GM12873 (cell line): Measurements from ENCODE around the gene SCO2.

Experiments used
- TF ChIP-seq, protein P1 (sequence below): IDR thresholded peaks from 2 replicates; pipeline ENCODE4 v1.5.1; 2012; ENCODE audit warnings: low read depth, mild to moderate bottlenecking, moderate library complexity, low read length, control low read depth; ENCODE audit not compliant: insufficient read depth; ENCODE audit errors: missing control alignments

SCO2 gene

DNA sequence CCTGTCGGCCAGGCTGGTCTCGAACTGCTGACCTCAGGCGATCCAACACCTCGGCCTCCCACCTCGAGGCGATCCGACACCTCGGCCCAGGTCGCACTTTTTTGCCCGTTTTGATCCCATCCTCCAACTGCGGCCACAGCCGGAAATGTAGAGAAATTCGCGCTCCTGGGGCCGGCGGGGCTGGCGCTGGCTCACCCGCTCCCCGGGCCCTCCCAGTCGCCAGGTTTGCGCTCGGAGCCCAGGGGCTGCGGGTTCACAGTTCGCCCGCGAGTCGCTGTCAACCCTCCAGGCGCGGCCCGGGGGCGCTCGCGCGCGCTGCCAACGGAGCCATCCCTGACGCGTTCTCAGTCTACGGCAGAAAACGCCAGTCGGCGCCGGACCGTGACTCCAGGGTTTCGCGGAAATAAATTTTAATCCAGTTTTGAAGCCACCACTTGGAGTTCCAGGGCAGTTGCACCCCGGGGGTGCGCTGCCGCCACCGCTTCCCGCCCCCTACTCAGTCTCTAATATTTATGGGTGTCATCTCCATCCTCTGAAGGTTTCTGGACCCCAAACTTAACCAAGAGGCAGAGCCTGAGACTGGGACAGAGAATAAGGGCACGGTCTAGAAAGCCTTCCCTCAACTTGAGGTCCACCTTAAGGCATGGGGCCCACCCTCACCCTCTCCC lies 18.8 kb upstream of the SCO2 start:
- TF ChIP-seq, protein P1, sequence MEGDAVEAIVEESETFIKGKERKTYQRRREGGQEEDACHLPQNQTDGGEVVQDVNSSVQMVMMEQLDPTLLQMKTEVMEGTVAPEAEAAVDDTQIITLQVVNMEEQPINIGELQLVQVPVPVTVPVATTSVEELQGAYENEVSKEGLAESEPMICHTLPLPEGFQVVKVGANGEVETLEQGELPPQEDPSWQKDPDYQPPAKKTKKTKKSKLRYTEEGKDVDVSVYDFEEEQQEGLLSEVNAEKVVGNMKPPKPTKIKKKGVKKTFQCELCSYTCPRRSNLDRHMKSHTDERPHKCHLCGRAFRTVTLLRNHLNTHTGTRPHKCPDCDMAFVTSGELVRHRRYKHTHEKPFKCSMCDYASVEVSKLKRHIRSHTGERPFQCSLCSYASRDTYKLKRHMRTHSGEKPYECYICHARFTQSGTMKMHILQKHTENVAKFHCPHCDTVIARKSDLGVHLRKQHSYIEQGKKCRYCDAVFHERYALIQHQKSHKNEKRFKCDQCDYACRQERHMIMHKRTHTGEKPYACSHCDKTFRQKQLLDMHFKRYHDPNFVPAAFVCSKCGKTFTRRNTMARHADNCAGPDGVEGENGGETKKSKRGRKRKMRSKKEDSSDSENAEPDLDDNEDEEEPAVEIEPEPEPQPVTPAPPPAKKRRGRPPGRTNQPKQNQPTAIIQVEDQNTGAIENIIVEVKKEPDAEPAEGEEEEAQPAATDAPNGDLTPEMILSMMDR, result peak; percentile 69

DNA sequence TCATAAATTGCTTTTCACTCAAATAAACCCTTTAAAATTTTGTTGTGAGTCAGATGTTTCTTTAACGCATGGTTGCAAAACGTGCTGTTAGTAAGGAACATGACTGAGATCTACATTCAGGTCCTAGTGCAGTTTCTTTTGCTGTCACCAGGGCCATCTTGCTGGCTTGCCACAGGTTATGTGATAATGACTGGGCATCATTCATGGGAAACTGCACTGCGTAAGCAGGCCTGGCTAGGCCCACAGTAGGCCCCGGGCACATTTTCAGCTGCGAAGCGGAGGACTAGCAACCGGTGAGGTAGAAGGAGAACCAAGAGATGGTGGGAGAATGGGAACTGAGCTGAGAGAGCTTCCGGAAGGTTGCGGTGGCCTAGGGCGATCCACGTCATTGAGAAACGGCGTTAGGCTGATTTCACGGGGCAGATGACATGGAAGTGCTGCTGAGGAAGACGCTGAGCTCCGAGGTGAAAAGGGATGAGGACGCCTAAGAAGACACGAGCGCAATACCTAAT lies 17.1 kb upstream of the SCO2 start:
- TF ChIP-seq, protein P1, result peak; percentile 42

DNA sequence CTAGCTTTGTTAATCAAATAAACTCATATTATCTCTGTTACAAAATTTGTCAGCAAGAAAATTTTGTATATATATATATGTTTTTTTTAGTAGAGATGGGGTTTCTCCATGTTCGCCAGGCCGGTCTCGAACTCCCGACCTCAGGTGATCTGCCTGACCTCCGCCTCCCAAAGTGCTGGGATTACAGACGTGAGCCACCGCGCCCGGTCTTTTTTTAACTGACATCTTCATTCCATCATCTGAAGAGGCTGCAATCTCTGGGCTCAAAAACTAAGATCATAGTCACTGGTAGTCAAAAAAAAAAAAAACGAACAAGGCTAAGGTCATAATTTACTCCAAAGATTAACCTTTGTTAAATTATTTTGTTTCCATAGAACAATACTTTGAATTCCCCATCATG lies 15.0 kb upstream of the SCO2 start:
- TF ChIP-seq, protein P1, result no peak

DNA sequence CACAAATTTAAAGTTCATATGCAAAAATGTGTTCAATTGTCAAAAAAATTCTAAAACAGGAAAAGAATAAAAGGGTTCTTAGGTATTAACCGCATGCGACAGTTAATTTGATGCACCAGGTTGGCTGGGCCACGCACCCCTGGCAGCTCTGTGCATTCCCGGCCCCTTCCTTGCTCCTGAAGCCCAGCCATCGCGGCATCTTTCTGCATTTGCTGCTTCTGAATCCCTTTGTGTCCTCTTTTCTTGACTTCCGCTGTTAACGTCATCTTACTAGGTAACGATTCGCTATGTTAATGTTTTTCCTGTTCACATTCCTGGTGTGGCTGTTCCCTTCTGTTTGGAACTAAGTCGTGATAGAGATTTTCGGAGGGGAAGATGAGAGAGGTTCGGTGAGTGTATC lies 12.4 kb upstream of the SCO2 start:
- TF ChIP-seq, protein P1, result no peak

DNA sequence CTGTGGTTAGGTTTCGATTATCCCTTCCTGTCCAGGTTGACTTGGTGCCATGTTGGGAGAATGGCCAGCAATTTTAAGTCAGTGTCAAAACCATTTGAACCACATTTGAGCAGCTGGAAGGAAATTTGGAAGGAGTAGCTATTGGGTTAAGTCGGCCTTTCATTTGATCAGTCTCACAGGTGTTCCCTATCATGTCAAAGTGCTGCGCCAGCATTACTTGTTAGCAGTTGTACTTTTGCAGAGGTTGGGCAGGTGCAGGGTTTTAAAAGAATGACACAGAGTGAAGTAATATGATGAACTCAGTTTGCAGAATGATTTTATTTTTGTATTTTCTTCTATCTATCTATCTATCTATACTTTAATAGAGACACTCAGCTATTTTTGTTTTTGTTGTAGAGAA lies 10.8 kb upstream of the SCO2 start:
- TF ChIP-seq, protein P1, result no peak

DNA sequence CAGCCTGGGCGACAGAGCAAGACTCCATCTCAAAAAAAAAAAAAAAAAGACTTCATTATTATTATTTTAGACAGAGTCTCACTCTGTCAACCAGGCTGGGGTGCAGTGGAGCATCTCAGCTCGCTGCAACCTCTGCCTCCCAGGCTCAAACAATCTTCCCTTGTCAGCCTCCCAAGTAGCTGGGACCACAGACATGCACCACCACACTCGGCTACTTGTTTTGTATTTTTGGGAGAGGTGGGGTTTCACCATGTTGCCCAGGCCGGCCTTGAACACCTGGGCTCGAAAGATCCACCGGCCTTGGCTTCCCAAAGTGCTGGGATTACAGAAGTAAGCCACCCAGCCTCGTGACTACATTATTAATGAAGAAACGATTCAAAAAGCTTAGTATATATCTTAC lies 9.7 kb upstream of the SCO2 start:
- TF ChIP-seq, protein P1, result no peak

DNA sequence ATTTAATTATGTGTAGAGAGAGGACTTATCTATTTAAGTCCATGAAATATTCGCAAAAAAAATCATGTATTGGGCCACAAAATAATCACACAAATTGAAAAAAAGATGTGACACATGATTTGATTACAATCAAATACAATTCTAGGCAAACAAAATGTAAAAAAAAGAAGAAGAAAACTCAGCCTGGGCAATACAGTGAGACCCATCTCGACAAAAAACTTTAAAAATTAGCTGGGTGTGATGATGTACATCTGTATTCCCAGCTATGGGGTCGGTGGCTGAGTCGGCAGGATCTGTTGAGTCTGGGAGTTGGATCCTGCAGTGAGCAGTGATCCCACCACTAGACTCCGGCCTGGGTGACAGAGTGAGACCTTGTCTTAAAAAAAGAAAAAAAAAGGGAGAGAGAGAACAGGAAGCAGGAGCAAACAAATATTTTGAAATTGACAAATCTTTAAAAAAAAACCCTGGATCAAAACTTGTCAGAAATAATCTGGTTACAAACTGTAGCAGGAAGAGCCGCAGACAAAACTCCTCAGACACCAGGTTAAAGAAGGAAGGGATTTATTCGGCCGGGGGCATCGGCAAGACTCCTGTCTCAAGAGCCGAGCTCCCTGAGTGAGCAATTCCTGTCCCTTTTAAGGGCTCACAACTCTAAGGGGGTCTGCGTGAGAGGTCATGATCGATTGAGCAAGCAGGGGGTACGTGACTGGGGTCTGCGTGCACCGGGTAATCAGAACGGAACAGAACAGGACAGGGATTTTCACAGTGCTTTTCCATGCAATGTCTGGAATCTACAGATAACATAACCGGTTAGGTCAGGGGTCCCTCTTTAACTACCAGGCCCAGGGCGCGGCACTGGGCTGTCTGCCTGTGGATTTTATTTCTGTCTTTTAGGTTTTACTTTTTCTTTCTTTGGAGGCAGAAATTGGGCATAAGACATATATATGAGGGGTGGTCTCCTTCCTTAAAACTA lies 7.7 kb upstream of the SCO2 start:
- TF ChIP-seq, protein P1, result no peak
